ENCODE results near the gene NAPA. TPM values are rescaled to one million over a fixed set of nuclear protein-coding genes. Genes with fewer than 3 reads are reported as not detected.
A peak's percentile ranks its signal among the peaks of the same experiment; 100 is the strongest.

The NAPA gene
- total and polyA plus RNA-seq, 4 donors, result 65.7 to 140 (median 124) TPM

GRCh38 chr19:47483800-47484690, 30.8 kb downstream of the NAPA start, which contains the start of gene KPTN:
TSS of gene KPTN (minus strand) at chr19:47484219. CDS start at chr19:47484160, 59 bp downstream.
- ATAC-seq (ENCODE audit: insufficient read depth, low FRiP score), result peak; percentile 86
- peaks cover 0 to 13% (median 4%) of the 10 kb centered on the region in 5 donors for H3K4me1 ChIP-seq (ENCODE audit: control insufficient read depth in 5 of 5, insufficient read depth in 5 of 5, low read length in 5 of 5)
- H3K9me3 ChIP-seq (ENCODE audit: control insufficient read depth in 4 of 4, insufficient read depth in 3 of 4, low read length in 3 of 4), result no peaks in the 10 kb centered on the region
- no peaks in the 10 kb centered on the region for H3K27me3 ChIP-seq (ENCODE audit: control insufficient read depth in 3 of 3, insufficient read depth in 3 of 3, low read length in 2 of 3)
- H3K4me3 ChIP-seq, result peak within 1 kb of the TSS; percentile 88
- H3K36me3 ChIP-seq (ENCODE audit: control insufficient read depth in 4 of 4, insufficient read depth in 4 of 4, low read length in 4 of 4), result peaks cover 3 to 18% (median 5%) of the 10 kb centered on the region in 4 donors
- DNase-seq, result peak; percentile 92 to 93 (median 93)
- H3K9ac ChIP-seq (ENCODE audit: insufficient read depth in 1 of 2, low read length in 2 of 2), result peak within 1 kb of the TSS; percentile 71 to 99
- peak; percentile 56 for TF ChIP-seq CTCF (IDR thresholded peaks at IDR 0.05; ENCODE audit: control extremely low read depth, extremely low read depth)
- WGBS, 2 donors, result 2 to 3% methylated on average over 48 to 57 of the region's 57 CpGs
- H3K27ac ChIP-seq (ENCODE audit: low read depth in 1 of 2, low read length in 1 of 2), result peak within 1 kb of the TSS; percentile 93 to 95

GRCh38 chr19:47483200-47483599, 31.7 kb downstream of the NAPA start:
- peaks cover 0 to 14% (median 4%) of the 10 kb centered on the region in 4 donors for H3K36me3 ChIP-seq (ENCODE audit: control insufficient read depth in 4 of 4, insufficient read depth in 4 of 4, low read length in 4 of 4)
- H3K9ac ChIP-seq (ENCODE audit: insufficient read depth in 1 of 2, low read length in 2 of 2), result no peak overlapping the region
- no peak overlapping the region for H3K27ac ChIP-seq (ENCODE audit: low read depth in 1 of 2, low read length in 1 of 2)
- no peak for ATAC-seq (ENCODE audit: insufficient read depth, low FRiP score)
- H3K4me3 ChIP-seq, result no peak overlapping the region
- no peaks in the 10 kb centered on the region for H3K27me3 ChIP-seq (ENCODE audit: control insufficient read depth in 3 of 3, insufficient read depth in 3 of 3, low read length in 2 of 3)
- H3K4me1 ChIP-seq (ENCODE audit: control insufficient read depth in 5 of 5, insufficient read depth in 5 of 5, low read length in 5 of 5), result peaks cover 0 to 13% (median 4%) of the 10 kb centered on the region in 5 donors
- TF ChIP-seq CTCF (IDR thresholded peaks at IDR 0.05; ENCODE audit: control extremely low read depth, extremely low read depth), result no peak
- WGBS, 2 donors, result 92 to 95% methylated on average over 15 of the region's 15 CpGs
- H3K9me3 ChIP-seq (ENCODE audit: control insufficient read depth in 4 of 4, insufficient read depth in 3 of 4, low read length in 3 of 4), result no peaks in the 10 kb centered on the region
- DNase-seq, result no peak

DNA sequence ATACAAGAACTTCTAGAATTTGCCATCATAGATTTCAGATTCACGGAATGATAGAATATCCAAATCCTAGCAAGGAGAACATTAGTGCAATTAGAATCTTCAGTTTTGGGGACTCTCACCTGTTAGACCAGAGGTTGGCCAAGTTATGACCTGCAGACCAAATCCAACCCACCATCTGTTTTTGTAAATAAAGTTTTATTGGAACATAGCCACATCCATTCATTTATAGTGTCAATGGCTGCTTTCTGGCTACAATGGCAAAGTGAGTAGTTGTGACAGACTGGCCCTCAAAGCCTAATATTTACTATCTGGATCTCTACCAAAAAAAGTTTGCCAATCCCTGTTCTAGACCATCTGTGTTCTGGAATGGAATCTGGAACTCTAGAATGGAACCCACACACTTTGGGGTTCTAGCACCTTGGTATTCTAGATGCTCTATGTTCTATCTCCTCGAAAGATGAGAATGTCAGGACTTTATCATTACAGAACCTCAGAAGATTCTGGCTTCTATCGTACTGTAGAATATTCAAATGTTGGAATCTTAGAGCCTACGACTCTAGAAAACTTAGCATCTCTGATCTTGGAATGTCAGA, 33.3 kb downstream of the NAPA start:
- H3K27me3 ChIP-seq (ENCODE audit: control insufficient read depth in 3 of 3, insufficient read depth in 3 of 3, low read length in 2 of 3), result no peaks in the 10 kb centered on the region
- H3K4me1 ChIP-seq (ENCODE audit: control insufficient read depth in 5 of 5, insufficient read depth in 5 of 5, low read length in 5 of 5), result peaks cover 0 to 13% (median 4%) of the 10 kb centered on the region in 5 donors
- no peaks in the 10 kb centered on the region for H3K9me3 ChIP-seq (ENCODE audit: control insufficient read depth in 4 of 4, insufficient read depth in 3 of 4, low read length in 3 of 4)
- peaks cover 0 to 7% (median 2%) of the 10 kb centered on the region in 4 donors for H3K36me3 ChIP-seq (ENCODE audit: control insufficient read depth in 4 of 4, insufficient read depth in 4 of 4, low read length in 4 of 4)
- TF ChIP-seq CTCF (IDR thresholded peaks at IDR 0.05; ENCODE audit: control extremely low read depth, extremely low read depth), result no peak
- H3K4me3 ChIP-seq, result no peak overlapping the region
- H3K27ac ChIP-seq (ENCODE audit: low read depth in 1 of 2, low read length in 1 of 2), result no peak overlapping the region
- ATAC-seq (ENCODE audit: insufficient read depth, low FRiP score) (no peak), DNase-seq (no peak)
- 96 to 97% methylated on average over 4 of the region's 4 CpGs for WGBS, 2 donors
- no peak overlapping the region for H3K9ac ChIP-seq (ENCODE audit: insufficient read depth in 1 of 2, low read length in 2 of 2)
